Left ventricle myocardium inferior (tissue), 1 donor: ENCODE data around the gene CXCL17. TPM values are rescaled to one million over a fixed set of nuclear protein-coding genes. Genes with fewer than 3 reads are reported as not detected.

Source experiments
- DNase-seq: peaks from one replicate; pipeline ENCODE4 v3.0.0-alpha.2; 2020
- H3K27ac ChIP-seq: fragments of 200-600 bp; replicated peaks from 2 replicates; pipeline ENCODE4 v1.8.0; 2021
- H3K27me3 ChIP-seq: fragments of 200-600 bp; 2 replicates; pipeline ENCODE4 v1.8.0; 2021; ENCODE audit warnings: low read depth
- H3K36me3 ChIP-seq: fragments of 200-600 bp; 2 replicates; pipeline ENCODE4 v1.8.0; 2021
- H3K4me1 ChIP-seq: fragments of 200-600 bp; 2 replicates; pipeline ENCODE4 v1.8.0; 2021
- H3K4me3 ChIP-seq: fragments of 200-600 bp; 2 replicates; pipeline ENCODE4 v1.8.0; 2021; ENCODE audit warnings: mild to moderate bottlenecking, moderate library complexity
- H3K9me3 ChIP-seq: fragments of 200-600 bp; replicated peaks from 2 replicates; pipeline ENCODE4 v1.8.0; 2021
- CTCF ChIP-seq: fragments of 200-600 bp; IDR thresholded peaks from 2 replicates; pipeline ENCODE4 v1.8.0; 2021; ENCODE audit warnings: antibody characterized with exemption, mild to moderate bottlenecking, borderline replicate concordance
- intact Hi-C: fragments of 100-400 bp; cut with micrococcal nuclease; formaldehyde crosslinking; loops from one replicate; pipeline ENCODE4 v1.11.0; 2022
- total RNA-seq: library from RNA; stranded (reverse); fragmentation: NEBNext Ultra II Directional; extraction: Animal tissue kit (Norgen Biotek cat#: 25700); gene quantifications from one replicate; pipeline ENCODE4 v1.2.1, GENCODE V29; 2021
- donor health status: DM: no; HTN: yes; CAD: no; lungs with severe emphysema.

CXCL17 gene
- total RNA-seq, 1 donor from 2014 or later, result not detected

GRCh38 chr19:42409477-42409876 lies 33.3 kb downstream of the CXCL17 start:
- peaks cover 44% of the 10 kb centered on the region for H3K4me1 ChIP-seq
- no peaks in the 10 kb centered on the region for H3K9me3 ChIP-seq
- intact Hi-C loops, result no loop called here
- peak overlapping the region; percentile 75 for H3K27ac ChIP-seq
- no peak overlapping the region for H3K4me3 ChIP-seq
- H3K27me3 ChIP-seq, result no peaks in the 10 kb centered on the region
- peak; percentile 55 for DNase-seq
- TF ChIP-seq CTCF, result no peak
- H3K36me3 ChIP-seq, result peaks cover 50% of the 10 kb centered on the region

DNA sequence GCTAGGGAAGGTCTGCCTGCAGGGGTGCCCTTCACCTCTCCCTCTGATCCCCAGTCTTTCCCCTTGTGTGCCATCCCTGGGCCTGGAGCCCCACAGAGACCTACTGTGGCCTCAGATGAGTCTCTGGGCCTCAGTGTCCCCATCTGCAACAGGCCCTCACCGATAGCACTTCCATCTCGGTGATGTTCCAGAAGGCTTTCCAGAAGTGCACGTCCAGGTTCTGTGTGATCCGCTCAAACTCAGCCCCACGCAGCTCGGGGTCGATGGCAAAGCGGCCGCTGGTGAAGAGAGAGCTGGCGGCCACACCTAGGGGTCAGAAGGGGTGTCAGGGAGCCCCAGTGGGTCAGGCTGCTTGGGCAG lies 35.0 kb downstream of the CXCL17 start:
- Histone ChIP-seq H3K4me1 (peaks cover 40% of the 10 kb centered on the region), H3K4me3 (no peak overlapping the region), H3K27ac (no peak overlapping the region), H3K36me3 (peaks cover 44% of the 10 kb centered on the region), H3K9me3 (no peaks in the 10 kb centered on the region), H3K27me3 (no peaks in the 10 kb centered on the region)
- intact Hi-C loops, result no loop called here
- TF ChIP-seq CTCF, result no peak
- DNase-seq, result no peak

DNA sequence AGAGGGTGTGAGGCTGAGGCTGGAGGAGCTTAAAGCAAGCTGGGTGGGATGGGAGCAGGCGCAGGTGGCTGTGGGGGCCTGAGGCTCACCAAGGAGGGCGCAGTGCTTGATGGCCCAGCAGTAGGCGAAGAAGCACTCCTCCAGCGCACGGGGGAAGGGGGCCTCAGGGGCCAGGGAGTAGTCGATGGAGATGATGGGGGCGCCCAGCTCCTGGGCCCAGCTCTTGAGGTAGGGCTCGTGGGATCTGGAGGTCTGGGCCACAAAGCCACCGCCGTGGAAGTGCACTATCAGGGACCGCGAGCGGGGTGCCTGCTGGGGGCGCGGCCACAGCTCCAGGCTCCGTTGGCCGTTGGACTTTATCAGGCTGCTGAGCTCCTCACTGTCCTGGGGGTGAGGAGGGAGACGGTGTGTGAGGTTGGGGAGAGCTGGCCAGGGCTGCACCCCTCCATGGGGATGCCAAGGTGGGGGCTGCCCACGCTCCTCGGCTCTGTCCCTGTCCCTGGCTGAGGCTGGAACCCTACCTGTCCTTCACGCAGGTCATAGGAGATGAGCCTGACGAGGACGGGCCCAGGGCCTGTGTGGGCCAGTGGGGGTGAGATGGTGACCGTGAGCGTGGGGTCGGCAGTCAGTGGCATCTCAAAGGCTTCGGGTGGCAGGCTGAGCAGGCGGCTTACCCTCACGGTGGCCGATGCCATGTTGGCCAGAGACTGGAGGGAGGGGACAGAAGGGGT lies 35.5 kb downstream of the CXCL17 start:
- intact Hi-C loops, result no loop called here
- no peak for TF ChIP-seq CTCF
- Histone ChIP-seq H3K9me3 (no peaks in the 10 kb centered on the region), H3K36me3 (peaks cover 44% of the 10 kb centered on the region), H3K27me3 (no peaks in the 10 kb centered on the region), H3K27ac (no peak overlapping the region), H3K4me3 (no peak overlapping the region), H3K4me1 (peaks cover 39% of the 10 kb centered on the region)
- DNase-seq, result no peak

GRCh38 chr19:42406111-42406510 lies 36.6 kb downstream of the CXCL17 start:
- Histone ChIP-seq H3K27ac (no peak overlapping the region), H3K27me3 (no peaks in the 10 kb centered on the region), H3K4me3 (no peak overlapping the region), H3K9me3 (no peaks in the 10 kb centered on the region), H3K4me1 (peaks cover 40% of the 10 kb centered on the region), H3K36me3 (peaks cover 44% of the 10 kb centered on the region)
- intact Hi-C loops, result no loop called here
- no peak for TF ChIP-seq CTCF
- no peak for DNase-seq

GRCh38 chr19:42403586-42403985 lies 39.2 kb downstream of the CXCL17 start:
- intact Hi-C loops, result no loop called here
- no peak for TF ChIP-seq CTCF
- Histone ChIP-seq H3K27me3 (no peaks in the 10 kb centered on the region), H3K27ac (no peak overlapping the region), H3K4me1 (peaks cover 26% of the 10 kb centered on the region), H3K9me3 (no peaks in the 10 kb centered on the region), H3K4me3 (no peak overlapping the region), H3K36me3 (peaks cover 34% of the 10 kb centered on the region)
- no peak for DNase-seq
